H1 (cell line): ENCODE data around the gene COL6A1. TPM values are rescaled to one million over a fixed set of nuclear protein-coding genes. Genes with fewer than 3 reads are reported as not detected.

Source experiments
- CTCF ChIA-PET: fragments of 300-600 bp; sonication (Branson Sonifier 250); formaldehyde crosslinking; loops from one replicate; lab custom pipeline; 2021; ENCODE audit not compliant: partially characterized antibody; lab: Charles Lee
- POLR2A ChIA-PET: fragments of 300-600 bp; sonication (Branson Sonifier 250); formaldehyde crosslinking; loops from one replicate; lab custom pipeline; 2021; ENCODE audit warnings: inconsistent platforms; ENCODE audit not compliant: partially characterized antibody; lab: Charles Lee
- DNase-seq, 2 experiments: peaks; one replicate each; pipeline versions ENCODE4 v3.0.0 to v3.0.0-alpha.2; 2010 to 2022; ENCODE audit warnings: low spot score in 2 of 2, low read depth in 1 of 2, mixed read lengths in 1 of 2
- FAIRE-seq: peaks from 2 replicates; lab custom pipeline; 2011; peaks lifted over from hg19 to GRCh38; lab: Jason Lieb, UNC
- H2AFZ ChIP-seq: 2 replicates; pipeline ENCODE4 v1.8.1; 2012; ENCODE audit warnings: low read length, inconsistent platforms
- H2AK5ac ChIP-seq: 2 replicates; pipeline ENCODE4 v1.6.1; 2013; ENCODE audit warnings: low read depth, low read length
- H2BK120ac ChIP-seq: replicated peaks from 2 replicates; pipeline ENCODE3; 2013; ENCODE audit warnings: low read depth, low read length, inconsistent platforms
- H2BK12ac ChIP-seq: 2 replicates; pipeline ENCODE4 v1.6.1; 2013; ENCODE audit warnings: low read depth, low read length
- H2BK15ac ChIP-seq: 2 replicates; pipeline ENCODE4 v1.6.1; 2013; ENCODE audit warnings: low read length
- H2BK20ac ChIP-seq: 2 replicates; pipeline ENCODE4 v1.6.1; 2013; ENCODE audit warnings: low read length
- H2BK5ac ChIP-seq: 2 replicates; pipeline ENCODE4 v1.6.1; 2013; ENCODE audit warnings: low read depth, low read length
- H3K14ac ChIP-seq: 2 replicates; pipeline ENCODE4 v1.6.1; 2013; ENCODE audit warnings: inconsistent platforms; ENCODE audit not compliant: insufficient read length
- H3K18ac ChIP-seq: 2 replicates; pipeline ENCODE4 v1.6.1; 2013; ENCODE audit warnings: low read length; ENCODE audit errors: extremely low read depth
- H3K23ac ChIP-seq: 2 replicates; pipeline ENCODE4 v1.6.1; 2013; ENCODE audit warnings: inconsistent platforms; ENCODE audit not compliant: insufficient read length
- H3K23me2 ChIP-seq: 2 replicates; pipeline ENCODE4 v1.6.1; 2013; ENCODE audit warnings: low read depth, low read length
- H3K27ac ChIP-seq: 2 replicates; pipeline ENCODE4 v1.6.1; 2011; ENCODE audit warnings: low read depth, low read length, inconsistent platforms
- H3K27me3 ChIP-seq, 4 experiments: replicated peaks in 1 of 4; 1 replicate in 1 of 4; 2 replicates in 3 of 4; pipeline versions ENCODE4 v1.6.1 to v1.8.1; 2011 to 2013; ENCODE audit warnings: low read length in 3 of 4, mild to moderate bottlenecking in 3 of 4, inconsistent platforms in 2 of 4, mixed read lengths in 2 of 4, moderate library complexity in 1 of 4; ENCODE audit not compliant: control insufficient read depth in 3 of 4, insufficient read depth in 3 of 4; ENCODE audit errors: extremely low read depth in 1 of 4
- H3K36me3 ChIP-seq, 4 experiments: 2 replicates each; pipeline versions ENCODE4 v1.6.1 to v1.8.1; 2011 to 2013; ENCODE audit warnings: mild to moderate bottlenecking in 4 of 4, low read length in 3 of 4, moderate library complexity in 2 of 4, control low read depth in 1 of 4, inconsistent platforms in 1 of 4; ENCODE audit not compliant: insufficient read depth in 4 of 4, control insufficient read depth in 2 of 4
- H3K4ac ChIP-seq: replicated peaks from 2 replicates; pipeline ENCODE3; 2013; ENCODE audit warnings: low read length, low read depth, mixed read lengths, inconsistent platforms; ENCODE audit not compliant: insufficient read length
- H3K4me1 ChIP-seq, 4 experiments: replicated peaks in 1 of 4; 1 replicate in 1 of 4; 2 replicates in 3 of 4; pipeline versions ENCODE4 v1.6.1 to v1.8.1; 2011 to 2013; ENCODE audit warnings: low read length in 3 of 4, inconsistent platforms in 2 of 4, mixed read lengths in 1 of 4; ENCODE audit not compliant: insufficient read depth in 4 of 4, control insufficient read depth in 3 of 4
- H3K4me2 ChIP-seq, 2 experiments: 2 replicates each; pipeline versions ENCODE4 v1.6.1 to v1.8.1; 2011 to 2013; ENCODE audit warnings: low read depth in 2 of 2, low read length in 2 of 2, control low read depth in 1 of 2, inconsistent platforms in 1 of 2, mild to moderate bottlenecking in 1 of 2; ENCODE audit not compliant: insufficient read depth in 1 of 2
- H3K4me3 ChIP-seq, 4 experiments: fragments of 200-600, 300-600 bp in 1 of 4; sonication (generic), shearing (Covaris generic), sonication (Bioruptor Twin) in 1 of 4; 2 replicates each; pipeline versions ENCODE4 v1.5.1 to v1.8.1; 2011 to 2016; ENCODE audit warnings: low read length in 4 of 4, low read depth in 3 of 4, control low read depth in 2 of 4, inconsistent platforms in 2 of 4, mild to moderate bottlenecking in 2 of 4, mixed read lengths in 1 of 4, moderate library complexity in 1 of 4; ENCODE audit not compliant: insufficient read depth in 2 of 4; ENCODE audit errors: extremely low read depth in 1 of 4
- H3K56ac ChIP-seq: replicated peaks from 2 replicates; pipeline ENCODE3; 2013; ENCODE audit warnings: low read depth, mild to moderate bottlenecking, mixed read lengths, low read length, inconsistent platforms; ENCODE audit not compliant: insufficient read length
- H3K79me1 ChIP-seq: 2 replicates; pipeline ENCODE4 v1.6.1; 2013; ENCODE audit warnings: low read depth, low read length, control low read depth
- H3K79me2 ChIP-seq, 2 experiments: 2 replicates each; pipeline versions ENCODE4 v1.6.1 to v1.8.1; 2012 to 2013; ENCODE audit warnings: low read length in 2 of 2, mild to moderate bottlenecking in 2 of 2, inconsistent platforms in 1 of 2; ENCODE audit not compliant: insufficient read depth in 2 of 2, control insufficient read depth in 1 of 2
- H3K9ac ChIP-seq, 4 experiments: replicated peaks in 1 of 4; 1 replicate in 1 of 4; 2 replicates in 3 of 4; pipeline versions ENCODE4 v1.6.1 to v1.8.1; 2011 to 2013; ENCODE audit warnings: low read depth in 3 of 4, low read length in 3 of 4, control low read depth in 2 of 4, mild to moderate bottlenecking in 2 of 4, moderate library complexity in 2 of 4, inconsistent platforms in 1 of 4; ENCODE audit errors: extremely low read depth in 1 of 4
- H3K9me3 ChIP-seq, 2 experiments: 2 replicates each; pipeline versions ENCODE4 v1.6.1 to v1.8.1; 2012 to 2013; ENCODE audit warnings: mild to moderate bottlenecking in 2 of 2, moderate library complexity in 2 of 2, control low read depth in 1 of 2, inconsistent platforms in 1 of 2, low read depth in 1 of 2, low read length in 1 of 2, mixed read lengths in 1 of 2; ENCODE audit not compliant: insufficient read depth in 2 of 2
- H4K20me1 ChIP-seq, 2 experiments: replicated peaks in 1 of 2; 2 replicates each; pipeline versions ENCODE3 to v1.8.1; 2011 to 2013; ENCODE audit warnings: inconsistent platforms in 2 of 2, low read length in 2 of 2, mild to moderate bottlenecking in 1 of 2; ENCODE audit not compliant: insufficient read depth in 2 of 2, control insufficient read depth in 1 of 2
- H4K5ac ChIP-seq: 2 replicates; pipeline ENCODE4 v1.6.1; 2013; ENCODE audit warnings: low read length, low read depth, mixed read lengths, inconsistent platforms; ENCODE audit not compliant: insufficient read length
- H4K8ac ChIP-seq: 2 replicates; pipeline ENCODE4 v1.8.0; 2013; ENCODE audit warnings: mild to moderate bottlenecking, moderate library complexity, low read length, inconsistent platforms; ENCODE audit not compliant: insufficient read depth; ENCODE audit errors: extremely low read depth
- H4K91ac ChIP-seq: replicated peaks from 2 replicates; pipeline ENCODE3; 2013; ENCODE audit warnings: low read length, mixed read lengths, inconsistent platforms; ENCODE audit not compliant: insufficient read length
- ASH2L ChIP-seq: fragments of 200-600, 300-600 bp; sonication (generic); IDR thresholded peaks from one replicate; pipeline ENCODE4 v1.7.1; 2017; ENCODE audit warnings: low read length
- KDM1A ChIP-seq: fragments of 200-600, 300-600 bp; sonication (generic); IDR thresholded peaks from 2 replicates; pipeline ENCODE4 v1.7.1; 2016; ENCODE audit warnings: mild to moderate bottlenecking, low read length, borderline replicate concordance
- KDM5A ChIP-seq: fragments of 200-600 bp; IDR thresholded peaks from 2 replicates; pipeline ENCODE4 v1.7.1; 2012; ENCODE audit warnings: mild to moderate bottlenecking, low read length, inconsistent platforms, mixed read lengths
- RFX5 ChIP-seq: IDR thresholded peaks from 2 replicates; pipeline ENCODE4 v1.6.1; 2011; ENCODE audit warnings: low read depth, low read length, improper control_type of control experiment, borderline replicate concordance
- SP2 ChIP-seq: IDR thresholded peaks from 2 replicates; pipeline ENCODE4 v1.6.1; 2012; ENCODE audit warnings: mild to moderate bottlenecking, low read length, inconsistent platforms
- TAF7 ChIP-seq: optimal IDR thresholded peaks from 2 replicates; pipeline ENCODE3; 2011; ENCODE audit warnings: low read depth, mild to moderate bottlenecking, inconsistent platforms, low read length, moderate library complexity, borderline replicate concordance
- TEAD4 ChIP-seq: IDR thresholded peaks from 2 replicates; pipeline ENCODE4 v1.6.1; 2012; ENCODE audit warnings: low read depth, low read length, inconsistent platforms, mixed read lengths
- WGBS, 2 experiments: shearing (Covaris generic) in 1 of 2; methylation state at CpG; one replicate each; pipeline versions ENCODE4 v1.1.6 to v1.1.7; 2013 to 2015; ENCODE audit warnings: low lambda C conversion rate in 2 of 2, mixed read lengths in 2 of 2, inconsistent platforms in 1 of 2, low coverage in 1 of 2, missing lambda C conversion rate in 1 of 2; ENCODE audit not compliant: insufficient replicate concordance in 2 of 2, insufficient coverage in 1 of 2, insufficient read length in 1 of 2; ENCODE audit errors: extremely low coverage in 1 of 2, missing lambda C conversion rate in 1 of 2; 5-methylcytosine and 5-hydroxymethylcytosine counted together
- polyA plus RNA-seq, 7 experiments: library from polyadenylated mRNA; depleted of rRNA in 3 of 7; stranded (reverse) in 5 of 7; unstranded in 2 of 7; fragments of >200 nt in 5 of 7; fragments of 200-250 nt in 2 of 7; gene quantifications; 1 replicate in 5 of 7; 2 replicates in 1 of 7; 4 replicates in 1 of 7; pipeline versions ENCODE4 v1.2.1 to v1.2.3, GENCODE V29; 2011 to 2013; ENCODE audit warnings: missing spikeins in 2 of 7, mixed read lengths in 2 of 7
- total RNA-seq: library from RNA; stranded (reverse); fragmentation: NEBNext Ultra II Directional; extraction: Animal tissue kit (Norgen Biotek cat#: 25700); gene quantifications from 2 replicates; pipeline ENCODE4 v1.2.1, GENCODE V29; 2021
- TF ChIP-seq, protein P1 (sequence below): IDR thresholded peaks from 2 replicates; pipeline ENCODE4 v1.6.1; 2011; ENCODE audit warnings: low read depth, mild to moderate bottlenecking, low read length; ENCODE audit not compliant: insufficient read depth

Gene COL6A1
- total and polyA plus RNA-seq, 2 of the 8 experiments (the other 6 are each of a cell fraction or from before 2014, with no cell fraction given): 100 to 115 TPM

- Histone ChIP-seq H2BK12ac (no peak overlapping the region), H3K4me2 (no peak overlapping the region), H4K8ac (peak overlapping the region; percentile 51; the same call in 1 of the 2 replicates), H4K5ac (no peak overlapping the region), H4K20me1 (no peaks in the 10 kb centered on the region), H3K27ac (no peak overlapping the region), H3K56ac (no peak overlapping the region), H2BK5ac (no peak overlapping the region), H3K4ac (no peak overlapping the region), H3K79me2 (no peaks in the 10 kb centered on the region), H2BK20ac (no peak overlapping the region), H2BK120ac (no peak overlapping the region), H2AK5ac (no peak overlapping the region), H3K4me3 (no peak overlapping the region), H4K91ac (no peak overlapping the region), H2BK15ac (no peak overlapping the region), H2AFZ (no peak overlapping the region), H3K9ac (no peak overlapping the region), H3K23me2 (no peaks in the 10 kb centered on the region), H3K9me3 (peaks cover 27 to 58% of the 10 kb centered on the region in 2 experiments), H3K27me3 (no peaks in the 10 kb centered on the region), H3K18ac (no peak overlapping the region), H3K4me1 (no peaks in the 10 kb centered on the region), H3K14ac (no peak overlapping the region), H3K79me1 (no peaks in the 10 kb centered on the region), H3K36me3 (no peaks in the 10 kb centered on the region), H3K23ac (no peak overlapping the region)
- WGBS, 2 experiments: 97% methylated on average over 20 of the region's 20 CpGs; no CpG with 5 or more reads in 1 of the 2 experiments
- ChIA-PET CTCF (interaction anchor here (1.2 to 1.7 kb wide), 2 partner anchors 18 to 31 kb away, joined by 4 to 5 read pairs; no protein-coding TSS in a partner anchor), POLR2A (no interaction called here)
- FAIRE-seq (no peak), DNase-seq (no peak)
- TF ChIP-seq RFX5 (no peak), ASH2L (no peak), KDM5A (no peak), KDM1A (no peak), TAF7 (no peak), TEAD4 (no peak), SP2 (no peak)
- TF ChIP-seq, protein P1, sequence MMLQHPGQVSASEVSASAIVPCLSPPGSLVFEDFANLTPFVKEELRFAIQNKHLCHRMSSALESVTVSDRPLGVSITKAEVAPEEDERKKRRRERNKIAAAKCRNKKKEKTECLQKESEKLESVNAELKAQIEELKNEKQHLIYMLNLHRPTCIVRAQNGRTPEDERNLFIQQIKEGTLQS: no peak
Measured at GRCh38 chr21:45940091-45940490, 41.5 kb upstream of the COL6A1 start.
